ENCODE measurements around the gene FPGS. TPM values are rescaled to one million over a fixed set of nuclear protein-coding genes. Genes with fewer than 3 reads are reported as not detected.

FPGS gene
- total RNA-seq, 1 donor from 2014 or later = 55.4 TPM

- peak overlapping the region; percentile 51 for H3K4me3 ChIP-seq
- H3K4me1 ChIP-seq = peaks cover 51% of the 10 kb centered on the region
- peak; percentile 70 for DNase-seq
Measured at GRCh38 chr9:127762111-127762676, 40.5 kb upstream of the FPGS start.

DNA sequence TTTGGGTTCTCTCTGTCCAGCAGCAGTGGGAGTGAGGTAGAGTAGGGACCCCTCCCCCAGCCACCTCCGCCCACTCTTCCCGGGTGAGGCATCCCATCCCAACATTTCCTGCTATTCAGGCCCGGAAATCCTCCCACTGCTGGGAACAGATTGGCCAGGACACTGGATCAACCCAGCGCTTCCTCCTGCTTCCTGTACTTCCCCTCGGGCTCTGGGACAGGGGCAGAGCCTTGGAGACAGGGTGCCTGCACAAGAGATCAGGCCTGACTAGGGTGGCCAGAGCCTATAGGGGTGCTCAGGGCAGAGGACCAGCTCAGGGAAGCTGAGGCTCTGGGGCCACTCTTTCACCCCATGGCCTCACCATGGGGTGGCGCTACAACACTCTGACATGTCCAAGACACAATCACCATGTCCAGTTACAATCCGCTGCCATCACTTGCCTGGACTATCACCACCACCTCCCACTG is 38.7 kb upstream of the FPGS start:
- TF ChIP-seq CTCF (IDR thresholded peaks at IDR 0.05) = peak; percentile 57
- Histone ChIP-seq H3K9me3 (no peaks in the 10 kb centered on the region), H3K27ac (peak overlapping the region; percentile 89), H3K4me1 (peaks cover 66% of the 10 kb centered on the region), H3K27me3 (ENCODE audit: low read depth) (no peaks in the 10 kb centered on the region), H3K36me3 (peaks cover 31% of the 10 kb centered on the region), H3K4me3 (no peak overlapping the region)
- ATAC-seq (peak; percentile 69 to 77), DNase-seq (peak; percentile 76)
- intact Hi-C loops (cut with DNase I) = no loop called here

More at GRCh38 chr9:127762111-127762676, 40.5 kb upstream of the FPGS start:
- intact Hi-C loops (cut with DNase I) = no loop called here
- peak overlapping the region; percentile 89 for H3K27ac ChIP-seq
- peak; percentile 66 to 72 for ATAC-seq
- H3K36me3 ChIP-seq = peaks cover 41% of the 10 kb centered on the region
- H3K9me3 ChIP-seq = no peaks in the 10 kb centered on the region
- H3K27me3 ChIP-seq (ENCODE audit: low read depth) = no peaks in the 10 kb centered on the region
- TF ChIP-seq CTCF (IDR thresholded peaks at IDR 0.05) = no peak

DNA sequence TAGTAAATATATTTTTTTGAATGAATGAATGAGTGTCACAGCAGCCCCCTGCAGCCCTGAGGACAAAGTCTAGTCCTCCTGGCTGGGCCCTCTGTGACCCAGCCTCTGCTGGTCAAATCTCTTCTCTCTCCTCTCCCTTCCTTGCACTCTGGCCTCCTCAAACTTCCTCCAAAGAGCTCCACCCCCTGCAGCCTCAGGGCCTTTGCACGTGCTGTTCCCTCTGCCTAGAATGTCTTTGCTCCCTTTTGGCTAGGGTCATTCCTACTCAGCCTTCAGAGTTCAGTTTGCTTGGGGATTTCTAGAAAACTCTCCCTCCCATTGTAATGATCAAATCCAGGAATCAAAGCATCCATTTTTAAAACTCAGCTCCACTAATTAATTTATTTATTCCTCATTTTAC is 37.3 kb upstream of the FPGS start:
- peaks cover 24% of the 10 kb centered on the region for H3K36me3 ChIP-seq
- H3K9me3 ChIP-seq = no peaks in the 10 kb centered on the region
- no peak for DNase-seq
- intact Hi-C loops (cut with DNase I) = no loop called here
- H3K27ac ChIP-seq = peak overlapping the region; percentile 89
- H3K4me3 ChIP-seq = no peak overlapping the region
- H3K4me1 ChIP-seq = peaks cover 78% of the 10 kb centered on the region
- no peak for ATAC-seq
- no peak for TF ChIP-seq CTCF (IDR thresholded peaks at IDR 0.05)
- H3K27me3 ChIP-seq (ENCODE audit: low read depth) = no peaks in the 10 kb centered on the region

DNA sequence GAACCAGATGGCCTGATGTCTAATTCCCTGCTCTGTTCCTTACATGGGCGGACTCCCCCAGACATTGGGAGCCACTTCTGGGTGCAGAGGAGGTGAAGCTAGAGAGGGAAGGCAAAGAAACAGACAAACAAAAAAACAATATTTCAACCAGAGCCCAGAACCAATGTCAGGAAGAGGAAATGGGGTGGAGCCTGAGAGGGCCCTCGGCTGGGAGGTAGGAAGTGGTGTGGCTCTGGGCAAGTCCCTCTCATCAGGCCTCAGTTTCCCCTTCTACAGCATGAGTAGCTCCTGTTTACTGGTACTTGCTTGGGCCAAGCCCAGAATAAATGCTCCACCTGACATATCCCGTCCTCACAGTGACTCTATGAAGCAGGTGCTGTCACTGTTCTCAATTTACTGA is 35.3 kb upstream of the FPGS start:
- intact Hi-C loops (cut with DNase I) = no loop called here
- Histone ChIP-seq H3K36me3 (peaks cover 13% of the 10 kb centered on the region), H3K27me3 (ENCODE audit: low read depth) (no peaks in the 10 kb centered on the region), H3K9me3 (no peaks in the 10 kb centered on the region), H3K4me1 (peaks cover 87% of the 10 kb centered on the region), H3K4me3 (peak overlapping the region; percentile 68), H3K27ac (peak overlapping the region; percentile 89)
- DNase-seq (no peak), ATAC-seq (no peak)
- no peak for TF ChIP-seq CTCF (IDR thresholded peaks at IDR 0.05)

GRCh38 chr9:127767909-127768331 is 34.8 kb upstream of the FPGS start:
- no peak for ATAC-seq
- peaks cover 82% of the 10 kb centered on the region for H3K4me1 ChIP-seq
- no peak for TF ChIP-seq CTCF (IDR thresholded peaks at IDR 0.05)
- no peak for DNase-seq
- peaks cover 13% of the 10 kb centered on the region for H3K36me3 ChIP-seq
- intact Hi-C loops (cut with DNase I) = no loop called here
- no peaks in the 10 kb centered on the region for H3K9me3 ChIP-seq
- peak overlapping the region; percentile 68 for H3K4me3 ChIP-seq
- H3K27me3 ChIP-seq (ENCODE audit: low read depth) = no peaks in the 10 kb centered on the region
- peak overlapping the region; percentile 89 for H3K27ac ChIP-seq
